ENCODE results near the gene GATD1.
A peak's percentile ranks its signal among the peaks of the same experiment; 100 is the strongest.

The GATD1 gene

GRCh38 chr11:795634-796564 lies 18.6 kb upstream of the GATD1 start:
- DNase-seq (ENCODE audit: low spot score) = peak; percentile 82

GRCh38 chr11:794766-795633 lies 17.7 kb upstream of the GATD1 start:
- DNase-seq (ENCODE audit: low spot score) = no peak

- no peak for DNase-seq (ENCODE audit: low spot score)
These were observed 16.9 kb upstream of the GATD1 start for GRCh38 chr11:794013-794765.

GRCh38 chr11:793556-793955 lies 16.3 kb upstream of the GATD1 start:
- DNase-seq (ENCODE audit: low spot score) = no peak

- no peak for DNase-seq (ENCODE audit: low spot score)
These were observed 15.6 kb upstream of the GATD1 start for GRCh38 chr11:792873-793272.

GRCh38 chr11:792535-792821 lies 15.2 kb upstream of the GATD1 start:
- DNase-seq (ENCODE audit: low spot score) = no peak

GRCh38 chr11:791658-792534 lies 14.6 kb upstream of the GATD1 start:
- DNase-seq (ENCODE audit: low spot score) = no peak

- DNase-seq (ENCODE audit: low spot score) = no peak
These were observed 13.7 kb upstream of the GATD1 start for GRCh38 chr11:790721-791564.

GRCh38 chr11:789943-790342 lies 12.7 kb upstream of the GATD1 start, which contains the start of gene CEND1:
Gene CEND1, minus strand, starts transcription at chr11:790090. Its CDS starts 1,514 bp downstream, at chr11:788576.
- peak; percentile 31 for DNase-seq (ENCODE audit: low spot score)

- DNase-seq (ENCODE audit: low spot score) = no peak
These were observed 12.0 kb upstream of the GATD1 start for GRCh38 chr11:788953-789940.

GRCh38 chr11:788009-788640 lies 10.8 kb upstream of the GATD1 start:
- DNase-seq (ENCODE audit: low spot score) = no peak

- no peak for DNase-seq (ENCODE audit: low spot score)
These were observed 9.9 kb upstream of the GATD1 start for GRCh38 chr11:787084-787675.

- DNase-seq (ENCODE audit: low spot score) = no peak
These were observed 9.2 kb upstream of the GATD1 start for GRCh38 chr11:786235-787083.

GRCh38 chr11:783581-784015 lies 6.3 kb upstream of the GATD1 start:
- DNase-seq (ENCODE audit: low spot score) = peak; percentile 25

- DNase-seq (ENCODE audit: low spot score) = no peak
These were observed 5.2 kb upstream of the GATD1 start for GRCh38 chr11:782264-783174.

- DNase-seq (ENCODE audit: low spot score) = no peak
These were observed 2.8 kb upstream of the GATD1 start for GRCh38 chr11:779955-780532.

Measured in CD4-positive, alpha-beta T cell treated with Interleukin-15 for 4 hours (primary cell).